ENCODE data around the gene XPO6.

XPO6 gene

GRCh38 chr16:28062847-28063521 lies 148.8 kb downstream of the XPO6 start:
- DNase-seq (ENCODE audit: low spot score), result no peak
- no peak overlapping the region for H3K27ac ChIP-seq
- CTCF ChIA-PET, result interaction anchor here (0.6 to 1.6 kb wide), 3 partner anchors 8 to 421 kb away, joined by 3 to 6 read pairs (median 3); no protein-coding TSS in a partner anchor
- TF ChIP-seq CTCF (conservative IDR thresholded peaks at IDR 0.05; ENCODE audit: low read depth), result no peak
- POLR2A ChIA-PET (ENCODE audit: low non-redundant PET), result no interaction called here

- H3K27ac ChIP-seq, result no peak overlapping the region
- POLR2A ChIA-PET (ENCODE audit: low non-redundant PET), result no interaction called here
- CTCF ChIA-PET, result interaction anchor here (0.6 to 1.6 kb wide), 3 partner anchors 8 to 90 kb away, joined by 3 to 6 read pairs (median 3); no protein-coding TSS in a partner anchor
- no peak for DNase-seq (ENCODE audit: low spot score)
- no peak for TF ChIP-seq CTCF (conservative IDR thresholded peaks at IDR 0.05; ENCODE audit: low read depth)
Observed at GRCh38 chr16:28062261-28062846, 149.4 kb downstream of the XPO6 start.

GRCh38 chr16:28061352-28062101 lies 150.2 kb downstream of the XPO6 start:
- ChIA-PET POLR2A (ENCODE audit: low non-redundant PET) (no interaction called here), CTCF (interaction anchor here (0.6 to 1.6 kb wide), 3 partner anchors 9 to 89 kb away, joined by 3 to 6 read pairs (median 3); no protein-coding TSS in a partner anchor)
- no peak overlapping the region for H3K27ac ChIP-seq
- no peak for TF ChIP-seq CTCF (conservative IDR thresholded peaks at IDR 0.05; ENCODE audit: low read depth)
- no peak for DNase-seq (ENCODE audit: low spot score)

GRCh38 chr16:28059841-28060575 lies 151.8 kb downstream of the XPO6 start:
- POLR2A ChIA-PET (ENCODE audit: low non-redundant PET), result no interaction called here
- no peak overlapping the region for H3K27ac ChIP-seq
- CTCF ChIA-PET, result interaction anchor here (0.6 to 1.4 kb wide), 2 partner anchors 11 to 210 kb away, joined by 3 to 5 read pairs; no protein-coding TSS in a partner anchor
- DNase-seq (ENCODE audit: low spot score), result no peak
- no peak for TF ChIP-seq CTCF (conservative IDR thresholded peaks at IDR 0.05; ENCODE audit: low read depth)

GRCh38 chr16:28058839-28059589 lies 152.8 kb downstream of the XPO6 start:
- no peak for DNase-seq (ENCODE audit: low spot score)
- H3K27ac ChIP-seq, result no peak overlapping the region
- CTCF ChIA-PET, result interaction anchor here (0.7 to 1.4 kb wide), 3 partner anchors 12 to 87 kb away, joined by 3 to 5 read pairs (median 3); no protein-coding TSS in a partner anchor
- POLR2A ChIA-PET (ENCODE audit: low non-redundant PET), result no interaction called here
- no peak for TF ChIP-seq CTCF (conservative IDR thresholded peaks at IDR 0.05; ENCODE audit: low read depth)

Measured in RWPE1 (cell line).